Neural progenitor cell (in vitro differentiated cells): ENCODE data around the gene GLUL.

Experiments used
- CTCF ChIP-seq: fragments of 200-600 bp; sonication (generic); IDR thresholded peaks from 2 replicates; pipeline ENCODE4 v1.5.1; 2017; ENCODE audit warnings: antibody characterized with exemption, mild to moderate bottlenecking
- EZH2 ChIP-seq: fragments of 200-600 bp; sonication (generic); IDR thresholded peaks from 2 replicates; pipeline ENCODE4 v1.6.1; 2017; ENCODE audit warnings: antibody characterized with exemption, mild to moderate bottlenecking, moderate library complexity

GRCh38 chr1:182392050-182393028, 749 bp upstream of the GLUL start:
- TF ChIP-seq CTCF (no peak), EZH2 (no peak)
